Uterus (tissue), 4 donors: Measurements from ENCODE around the gene EPHA6. TPM values are rescaled to one million over a fixed set of nuclear protein-coding genes. Genes with fewer than 3 reads are reported as not detected.

Experiments used
- DNase-seq, 2 donors: peaks; one replicate each; pipeline ENCODE4 v3.0.0-alpha.2; 2019 to 2020
- H3K27ac ChIP-seq, 2 donors: fragments of 200-600 bp; sonication (generic); 1 replicate in 1 of 2; 2 replicates in 1 of 2; pipeline ENCODE4 v1.5.1; 2016 to 2018
- H3K27me3 ChIP-seq, 2 donors: fragments of 200-600 bp; sonication (generic); one replicate each; pipeline ENCODE4 v1.5.1; 2018 to 2019; ENCODE audit warnings: control low read depth in 1 of 2
- H3K36me3 ChIP-seq, 2 donors: fragments of 200-600 bp; sonication (generic); one replicate each; pipeline ENCODE4 v1.5.1; 2019; ENCODE audit warnings: control low read depth in 1 of 2
- H3K4me1 ChIP-seq, 2 donors: fragments of 200-600 bp; sonication (generic); one replicate each; pipeline ENCODE4 v1.5.1; 2018 to 2019; ENCODE audit warnings: control low read depth in 1 of 2
- H3K4me3 ChIP-seq, 2 donors: fragments of 200-600 bp; sonication (generic); 1 replicate in 1 of 2; 2 replicates in 1 of 2; pipeline ENCODE4 v1.5.1; 2018 to 2019; ENCODE audit warnings: mild to moderate bottlenecking in 1 of 2
- H3K9me3 ChIP-seq, 2 donors: fragments of 200-600 bp; sonication (generic); one replicate each; pipeline ENCODE4 v1.5.1; 2019; ENCODE audit warnings: control low read depth in 1 of 2
- POLR2A ChIP-seq, 2 donors: fragments of 450-650 bp; IDR thresholded peaks; one replicate each; pipeline ENCODE4 v1.6.1; 2016; ENCODE audit warnings: antibody characterized with exemption in 2 of 2, mild to moderate bottlenecking in 1 of 2, moderate library complexity in 1 of 2
- intact Hi-C: fragments of 100-400 bp; cut with DNase I; formaldehyde crosslinking; loops from one replicate; pipeline ENCODE4 v1.15.1; 2023; ENCODE audit warnings: low total_unique reads
- total RNA-seq, 4 donors: library from RNA; depleted of rRNA in 3 of 4; stranded (reverse); fragments of >200 nt in 3 of 4; gene quantifications; one replicate each; pipeline versions ENCODE4 v1.1.0 to v1.2.4, GENCODE V29; 2014 to 2023
- TF ChIP-seq, protein P1 (sequence below), 4 experiments: fragments of 200-600 bp in 2 of 4; fragments of 450-650 bp in 2 of 4; sonication (generic) in 2 of 4; IDR thresholded peaks; one replicate each; pipeline ENCODE4 v1.5.1; 2016 to 2019; ENCODE audit warnings: antibody characterized with exemption in 4 of 4, mild to moderate bottlenecking in 2 of 4, moderate library complexity in 1 of 4
- donor health status: DM: yes; HTN: yes; CAD: no.

The EPHA6 gene
- total RNA-seq, 4 donors from 2014 or later, result 0.29 to 7.3 (median 2.5) TPM

DNA sequence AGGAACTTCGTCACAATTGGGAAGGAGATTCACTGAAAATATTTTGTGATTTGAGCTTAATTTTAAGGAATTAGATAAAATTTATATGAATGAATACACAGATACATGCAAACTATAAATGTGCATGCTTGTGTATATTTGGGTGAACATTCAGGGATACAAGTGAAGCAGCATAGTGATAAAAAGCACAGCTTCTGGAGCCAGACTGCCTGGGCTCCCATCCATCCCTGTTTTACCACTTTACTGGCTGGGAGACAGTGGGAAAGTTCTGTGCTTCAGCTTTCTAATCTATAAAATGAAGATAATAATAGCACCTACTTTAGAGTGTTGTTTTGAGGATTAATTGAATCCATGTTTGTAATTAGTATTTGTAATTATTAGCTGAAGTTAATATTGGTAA lies 8.1 kb upstream of the EPHA6 start:
- Histone ChIP-seq H3K9me3 (no peaks in the 10 kb centered on the region), H3K4me1 (no peaks in the 10 kb centered on the region), H3K4me3 (no peak overlapping the region), H3K36me3 (no peaks in the 10 kb centered on the region), H3K27ac (no peak overlapping the region), H3K27me3 (peaks cover 4 to 15% of the 10 kb centered on the region in 2 donors)
- intact Hi-C loops, result no loop called here
- DNase-seq, result no peak
- TF ChIP-seq, protein P1, sequence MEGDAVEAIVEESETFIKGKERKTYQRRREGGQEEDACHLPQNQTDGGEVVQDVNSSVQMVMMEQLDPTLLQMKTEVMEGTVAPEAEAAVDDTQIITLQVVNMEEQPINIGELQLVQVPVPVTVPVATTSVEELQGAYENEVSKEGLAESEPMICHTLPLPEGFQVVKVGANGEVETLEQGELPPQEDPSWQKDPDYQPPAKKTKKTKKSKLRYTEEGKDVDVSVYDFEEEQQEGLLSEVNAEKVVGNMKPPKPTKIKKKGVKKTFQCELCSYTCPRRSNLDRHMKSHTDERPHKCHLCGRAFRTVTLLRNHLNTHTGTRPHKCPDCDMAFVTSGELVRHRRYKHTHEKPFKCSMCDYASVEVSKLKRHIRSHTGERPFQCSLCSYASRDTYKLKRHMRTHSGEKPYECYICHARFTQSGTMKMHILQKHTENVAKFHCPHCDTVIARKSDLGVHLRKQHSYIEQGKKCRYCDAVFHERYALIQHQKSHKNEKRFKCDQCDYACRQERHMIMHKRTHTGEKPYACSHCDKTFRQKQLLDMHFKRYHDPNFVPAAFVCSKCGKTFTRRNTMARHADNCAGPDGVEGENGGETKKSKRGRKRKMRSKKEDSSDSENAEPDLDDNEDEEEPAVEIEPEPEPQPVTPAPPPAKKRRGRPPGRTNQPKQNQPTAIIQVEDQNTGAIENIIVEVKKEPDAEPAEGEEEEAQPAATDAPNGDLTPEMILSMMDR (IDR thresholded peaks at IDR 0.05), result no peak
- TF ChIP-seq POLR2A (IDR thresholded peaks at IDR 0.05), result no peak

DNA sequence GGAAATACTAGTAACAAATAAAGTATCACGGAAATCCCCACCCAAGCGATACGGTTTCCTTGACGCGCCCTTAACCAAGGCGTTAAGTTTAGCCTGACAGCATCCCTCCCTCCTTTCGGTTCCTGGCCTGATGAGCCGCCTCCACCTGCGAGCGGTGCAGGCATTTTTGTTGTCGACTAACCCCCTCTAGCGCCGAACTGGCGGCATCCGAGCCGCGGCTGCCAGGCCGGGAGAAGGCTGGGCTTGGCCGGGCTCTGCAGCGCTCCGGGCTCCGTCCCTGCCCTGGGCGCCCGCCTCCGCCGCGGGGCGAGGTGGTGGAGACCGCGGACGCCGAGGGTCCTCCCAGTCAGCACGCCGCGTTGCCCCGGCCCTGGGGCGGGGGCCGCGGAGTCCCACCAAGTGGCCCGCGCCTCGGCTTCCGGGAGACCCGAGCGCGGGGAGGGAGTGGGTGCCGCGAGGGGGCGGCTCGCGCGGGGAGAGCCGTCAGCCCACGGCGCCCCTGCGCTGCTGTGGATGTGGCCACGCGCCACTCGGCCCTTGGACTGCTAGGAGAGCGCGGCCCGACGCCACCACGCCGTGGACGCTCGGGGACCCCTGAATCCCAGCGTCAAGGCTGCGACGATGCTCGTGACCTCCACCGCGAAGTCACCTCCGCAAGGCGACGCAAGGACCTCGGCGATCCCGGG lies 1.1 kb upstream of the EPHA6 start:
- peak overlapping the region; percentile 42 to 46 for H3K4me3 ChIP-seq
- no peak for TF ChIP-seq POLR2A (IDR thresholded peaks at IDR 0.05)
- TF ChIP-seq, protein P1 (IDR thresholded peaks at IDR 0.05), result peak; percentile 33 to 51 (median 42)
- peak; percentile 29 to 67 for DNase-seq
- H3K4me1 ChIP-seq, result no peaks in the 10 kb centered on the region
- intact Hi-C loops, result no loop called here
- H3K36me3 ChIP-seq, result no peaks in the 10 kb centered on the region
- H3K27me3 ChIP-seq, result peaks cover 4 to 11% of the 10 kb centered on the region in 2 donors
- H3K9me3 ChIP-seq, result no peaks in the 10 kb centered on the region
- peak overlapping the region; percentile 61 to 68 for H3K27ac ChIP-seq

DNA sequence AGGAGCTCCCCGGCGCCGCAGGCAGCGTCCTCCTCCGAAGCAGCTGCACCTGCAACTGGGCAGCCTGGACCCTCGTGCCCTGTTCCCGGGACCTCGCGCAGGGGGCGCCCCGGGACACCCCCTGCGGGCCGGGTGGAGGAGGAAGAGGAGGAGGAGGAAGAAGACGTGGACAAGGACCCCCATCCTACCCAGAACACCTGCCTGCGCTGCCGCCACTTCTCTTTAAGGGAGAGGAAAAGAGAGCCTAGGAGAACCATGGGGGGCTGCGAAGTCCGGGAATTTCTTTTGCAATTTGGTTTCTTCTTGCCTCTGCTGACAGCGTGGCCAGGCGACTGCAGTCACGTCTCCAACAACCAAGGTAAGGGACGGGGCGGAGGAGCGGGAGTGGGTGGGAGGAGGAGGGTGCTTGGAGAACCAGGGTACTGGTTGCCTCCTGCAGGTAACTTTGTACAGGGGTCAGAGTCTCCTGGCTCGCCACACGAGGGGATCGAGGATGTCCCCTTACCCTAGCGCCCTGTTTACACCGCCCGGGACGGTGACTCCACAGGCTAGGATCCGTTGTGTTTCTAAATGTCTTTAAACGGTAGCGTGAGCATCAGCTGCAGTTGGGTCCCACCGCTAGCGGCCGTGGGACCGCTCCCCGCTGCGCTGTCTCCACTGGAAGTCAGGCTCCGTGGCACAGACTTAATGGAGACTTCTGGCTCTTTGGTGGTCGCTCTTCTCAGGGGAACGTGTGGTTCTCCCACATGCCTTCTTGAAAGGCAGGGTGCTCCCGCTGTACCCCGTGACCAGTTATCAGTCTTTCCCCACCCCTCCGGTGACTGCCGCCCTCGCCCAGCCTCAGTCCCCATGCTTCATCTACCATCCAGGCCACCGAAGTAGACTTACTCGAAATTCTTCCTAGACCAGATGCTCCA lies 515 bp downstream of the EPHA6 start:
- Histone ChIP-seq H3K27ac (no peak overlapping the region), H3K4me1 (no peaks in the 10 kb centered on the region), H3K27me3 (peaks cover 0 to 3% of the 10 kb centered on the region in 2 donors), H3K4me3 (peak overlapping the region; percentile 42 to 46), H3K36me3 (no peaks in the 10 kb centered on the region), H3K9me3 (no peaks in the 10 kb centered on the region)
- intact Hi-C loops, result no loop called here
- no peak for DNase-seq
- TF ChIP-seq, protein P1 (IDR thresholded peaks at IDR 0.05), result no peak
- no peak for TF ChIP-seq POLR2A (IDR thresholded peaks at IDR 0.05)

DNA sequence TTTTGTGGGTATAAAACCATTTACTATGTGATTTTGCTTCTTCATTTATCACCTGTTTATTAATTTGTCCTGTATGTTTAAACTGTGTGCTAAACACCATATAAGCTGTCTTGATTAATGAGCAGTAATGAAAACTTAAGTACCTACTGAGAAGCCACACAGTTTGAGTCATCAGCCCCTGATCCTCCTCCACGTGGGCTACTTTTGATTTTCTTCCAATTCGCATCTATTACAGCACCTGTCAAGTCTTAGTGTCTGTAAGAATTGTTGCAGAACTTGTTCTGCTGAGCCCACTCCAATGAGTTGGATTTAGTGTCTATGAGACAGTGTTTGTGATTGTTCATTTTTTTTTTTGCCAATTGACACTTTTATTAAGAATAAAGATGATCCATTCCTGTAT lies 16.8 kb downstream of the EPHA6 start:
- H3K27me3 ChIP-seq, result no peaks in the 10 kb centered on the region
- H3K27ac ChIP-seq, result no peak overlapping the region
- DNase-seq, result no peak
- no peak for TF ChIP-seq POLR2A (IDR thresholded peaks at IDR 0.05)
- TF ChIP-seq, protein P1 (IDR thresholded peaks at IDR 0.05), result no peak
- H3K4me3 ChIP-seq, result no peak overlapping the region
- no peaks in the 10 kb centered on the region for H3K9me3 ChIP-seq
- intact Hi-C loops, result no loop called here
- no peaks in the 10 kb centered on the region for H3K36me3 ChIP-seq
- no peaks in the 10 kb centered on the region for H3K4me1 ChIP-seq

DNA sequence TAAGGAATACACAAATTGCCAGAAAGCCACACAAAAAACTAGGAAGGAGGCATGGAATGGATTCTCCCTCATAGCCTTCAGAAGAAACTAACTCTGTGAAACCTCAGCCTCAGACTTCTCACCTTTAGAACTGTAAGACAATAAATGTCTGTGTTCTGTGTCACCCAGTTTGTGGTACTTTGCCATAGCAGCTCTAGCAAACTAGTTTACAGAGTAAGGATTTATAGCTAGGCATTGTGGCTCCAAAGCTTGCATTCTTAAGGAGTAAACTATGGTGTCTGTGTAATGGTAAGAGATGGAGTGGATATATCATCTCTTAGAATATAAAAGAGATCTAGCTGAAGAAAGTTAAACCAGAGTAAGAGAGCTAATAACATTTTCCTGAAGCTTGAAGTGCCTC lies 18.9 kb downstream of the EPHA6 start:
- H3K36me3 ChIP-seq, result no peaks in the 10 kb centered on the region
- no peaks in the 10 kb centered on the region for H3K9me3 ChIP-seq
- H3K27ac ChIP-seq, result no peak overlapping the region
- H3K27me3 ChIP-seq, result no peaks in the 10 kb centered on the region
- no peak overlapping the region for H3K4me3 ChIP-seq
- intact Hi-C loops, result no loop called here
- H3K4me1 ChIP-seq, result no peaks in the 10 kb centered on the region
- DNase-seq, result no peak
- no peak for TF ChIP-seq POLR2A (IDR thresholded peaks at IDR 0.05)
- TF ChIP-seq, protein P1 (IDR thresholded peaks at IDR 0.05), result no peak
